ENCODE data around the gene PHKA1. TPM values are rescaled to one million over a fixed set of nuclear protein-coding genes. Genes with fewer than 3 reads are reported as not detected.

The PHKA1 gene
- total RNA-seq, 2 experiments from 2014 or later: 0.09 TPM; not detected in 1

- Histone ChIP-seq H3K9me3 (ENCODE audit: low read length) (no peaks in the 10 kb centered on the region), H3K4me1 (ENCODE audit: insufficient read depth, low read length, poor library complexity, severe bottlenecking) (no peaks in the 10 kb centered on the region), H3K4me3 (ENCODE audit: low read depth, low read length, poor library complexity, severe bottlenecking) (no peak overlapping the region), H3K4me2 (ENCODE audit: low read length) (no peak overlapping the region), H3K27ac (ENCODE audit: low read depth, low read length, poor library complexity, severe bottlenecking) (no peak overlapping the region), H3K9me2 (ENCODE audit: insufficient read depth, low read length) (no peaks in the 10 kb centered on the region), H4K20me1 (ENCODE audit: insufficient read depth, low read length) (no peaks in the 10 kb centered on the region), H2AFZ (ENCODE audit: low read length) (no peak overlapping the region), H3K79me2 (ENCODE audit: insufficient read depth, low read depth, low read length) (no peaks in the 10 kb centered on the region), H3K36me3 (ENCODE audit: insufficient read depth, low read length) (no peaks in the 10 kb centered on the region)
- DNase-seq (ENCODE audit: low spot score): no peak
- intact Hi-C loops (cut with micrococcal nuclease; ENCODE audit: unreplicated experiment): no loop called here
- TF ChIP-seq EZH2phosphoT487 (IDR thresholded peaks at IDR 0.05; ENCODE audit: borderline replicate concordance, low read depth, low read length): no peak
- TF ChIP-seq CTCF (conservative IDR thresholded peaks at IDR 0.05; ENCODE audit: low read length): no peak
- no TSS peak for BruUV-seq (replicated peaks)
- CTCF ChIA-PET (ENCODE audit: unreplicated experiment): no interaction called here
- POLR2A ChIA-PET: no interaction called here
Observed at GRCh38 chrX:72652082-72652481, 62.0 kb downstream of the PHKA1 start.

GRCh38 chrX:72644946-72645345 lies 69.2 kb downstream of the PHKA1 start:
- CTCF ChIA-PET (ENCODE audit: unreplicated experiment): no interaction called here
- Histone ChIP-seq H4K20me1 (ENCODE audit: insufficient read depth, low read length) (no peaks in the 10 kb centered on the region), H3K27ac (ENCODE audit: low read depth, low read length, poor library complexity, severe bottlenecking) (no peak overlapping the region), H3K4me3 (ENCODE audit: low read depth, low read length, poor library complexity, severe bottlenecking) (no peak overlapping the region), H3K4me1 (ENCODE audit: insufficient read depth, low read length, poor library complexity, severe bottlenecking) (no peaks in the 10 kb centered on the region), H3K9me2 (ENCODE audit: insufficient read depth, low read length) (no peaks in the 10 kb centered on the region), H3K4me2 (ENCODE audit: low read length) (no peak overlapping the region), H3K79me2 (ENCODE audit: insufficient read depth, low read depth, low read length) (no peaks in the 10 kb centered on the region), H3K36me3 (ENCODE audit: insufficient read depth, low read length) (no peaks in the 10 kb centered on the region), H3K9me3 (ENCODE audit: low read length) (no peaks in the 10 kb centered on the region), H2AFZ (ENCODE audit: low read length) (no peak overlapping the region)
- no TSS peak for BruUV-seq (replicated peaks)
- intact Hi-C loops (cut with micrococcal nuclease; ENCODE audit: unreplicated experiment): no loop called here
- TF ChIP-seq EZH2phosphoT487 (IDR thresholded peaks at IDR 0.05; ENCODE audit: borderline replicate concordance, low read depth, low read length): no peak
- TF ChIP-seq CTCF (conservative IDR thresholded peaks at IDR 0.05; ENCODE audit: low read length): no peak
- no peak for DNase-seq (ENCODE audit: low spot score)
- POLR2A ChIA-PET: interaction anchor here (0.6 kb wide), 1 partner anchor 1220 kb away, joined by 3 read pairs; no protein-coding TSS in a partner anchor

GRCh38 chrX:72641611-72642010 lies 72.5 kb downstream of the PHKA1 start:
- H3K9me3 ChIP-seq (ENCODE audit: low read length): no peaks in the 10 kb centered on the region
- H3K9me2 ChIP-seq (ENCODE audit: insufficient read depth, low read length): no peaks in the 10 kb centered on the region
- POLR2A ChIA-PET: interaction anchor here (0.7 kb wide), 1 partner anchor 1751 kb away, joined by 3 read pairs; no protein-coding TSS in a partner anchor
- no peaks in the 10 kb centered on the region for H3K36me3 ChIP-seq (ENCODE audit: insufficient read depth, low read length)
- H2AFZ ChIP-seq (ENCODE audit: low read length): no peak overlapping the region
- H4K20me1 ChIP-seq (ENCODE audit: insufficient read depth, low read length): no peaks in the 10 kb centered on the region
- H3K4me3 ChIP-seq (ENCODE audit: low read depth, low read length, poor library complexity, severe bottlenecking): no peak overlapping the region
- DNase-seq (ENCODE audit: low spot score): no peak
- TF ChIP-seq CTCF (conservative IDR thresholded peaks at IDR 0.05; ENCODE audit: low read length) (no peak), EZH2phosphoT487 (IDR thresholded peaks at IDR 0.05; ENCODE audit: borderline replicate concordance, low read depth, low read length) (no peak)
- intact Hi-C loops (cut with micrococcal nuclease; ENCODE audit: unreplicated experiment): no loop called here
- no peak overlapping the region for H3K4me2 ChIP-seq (ENCODE audit: low read length)
- BruUV-seq (replicated peaks): no TSS peak
- no peaks in the 10 kb centered on the region for H3K79me2 ChIP-seq (ENCODE audit: insufficient read depth, low read depth, low read length)
- CTCF ChIA-PET (ENCODE audit: unreplicated experiment): no interaction called here
- H3K4me1 ChIP-seq (ENCODE audit: insufficient read depth, low read length, poor library complexity, severe bottlenecking): no peaks in the 10 kb centered on the region
- no peak overlapping the region for H3K27ac ChIP-seq (ENCODE audit: low read depth, low read length, poor library complexity, severe bottlenecking)
